KMS-11 (cell line): Measurements from ENCODE around the gene ADCY3.

Experiments used
- H2AFZ ChIP-seq: fragments of 200-600 bp; sonication (generic); 2 replicates; pipeline ENCODE4 v1.6.1; 2016; ENCODE audit warnings: antibody characterized with exemption, mixed run types, low read depth
- H3K27ac ChIP-seq: fragments of 200-600 bp; sonication (generic); 2 replicates; pipeline ENCODE4 v1.6.1; 2016; ENCODE audit warnings: mild to moderate bottlenecking, mixed run types
- H3K27me3 ChIP-seq: fragments of 200-600 bp; sonication (generic); 2 replicates; pipeline ENCODE4 v1.6.1; 2017; ENCODE audit warnings: mild to moderate bottlenecking, low read depth, mixed run types, moderate library complexity; ENCODE audit not compliant: insufficient read depth
- H3K36me3 ChIP-seq: fragments of 200-600 bp; sonication (generic); 2 replicates; pipeline ENCODE4 v1.6.1; 2017; ENCODE audit warnings: mild to moderate bottlenecking, mixed run types; ENCODE audit not compliant: insufficient read depth
- H3K4me1 ChIP-seq: fragments of 200-600 bp; sonication (generic); 2 replicates; pipeline ENCODE4 v1.6.1; 2016; ENCODE audit warnings: mild to moderate bottlenecking, low read depth, mixed run types; ENCODE audit not compliant: poor library complexity, severe bottlenecking
- H3K4me2 ChIP-seq: fragments of 200-600 bp; sonication (generic); 2 replicates; pipeline ENCODE4 v1.7.0; 2016; ENCODE audit warnings: mild to moderate bottlenecking, mixed run types
- H3K4me3 ChIP-seq: fragments of 200-600 bp; sonication (generic); IDR thresholded peaks from 2 replicates; pipeline ENCODE4 v1.6.1; 2017; ENCODE audit warnings: low read depth, low read length, mixed read lengths; ENCODE audit not compliant: insufficient read depth
- H3K79me2 ChIP-seq: fragments of 200-600 bp; sonication (generic); 2 replicates; pipeline ENCODE4 v1.6.1; 2016; ENCODE audit warnings: low read depth, mixed run types; ENCODE audit not compliant: insufficient read depth
- H3K9ac ChIP-seq: fragments of 200-600 bp; sonication (generic); 2 replicates; pipeline ENCODE4 v1.6.1; 2016; ENCODE audit warnings: mild to moderate bottlenecking, mixed run types
- H4K20me1 ChIP-seq: fragments of 200-600 bp; sonication (generic); 2 replicates; pipeline ENCODE4 v1.6.1; 2016; ENCODE audit warnings: mild to moderate bottlenecking, mixed run types; ENCODE audit not compliant: insufficient read depth
- TF ChIP-seq, protein P1 (sequence below): fragments of 200-600 bp; sonication (generic); conservative IDR thresholded peaks from 2 replicates; pipeline ENCODE4 v1.6.1; 2017; ENCODE audit warnings: low read depth, mild to moderate bottlenecking, antibody characterized with exemption, low read length, moderate library complexity, mixed read lengths

The ADCY3 gene

DNA sequence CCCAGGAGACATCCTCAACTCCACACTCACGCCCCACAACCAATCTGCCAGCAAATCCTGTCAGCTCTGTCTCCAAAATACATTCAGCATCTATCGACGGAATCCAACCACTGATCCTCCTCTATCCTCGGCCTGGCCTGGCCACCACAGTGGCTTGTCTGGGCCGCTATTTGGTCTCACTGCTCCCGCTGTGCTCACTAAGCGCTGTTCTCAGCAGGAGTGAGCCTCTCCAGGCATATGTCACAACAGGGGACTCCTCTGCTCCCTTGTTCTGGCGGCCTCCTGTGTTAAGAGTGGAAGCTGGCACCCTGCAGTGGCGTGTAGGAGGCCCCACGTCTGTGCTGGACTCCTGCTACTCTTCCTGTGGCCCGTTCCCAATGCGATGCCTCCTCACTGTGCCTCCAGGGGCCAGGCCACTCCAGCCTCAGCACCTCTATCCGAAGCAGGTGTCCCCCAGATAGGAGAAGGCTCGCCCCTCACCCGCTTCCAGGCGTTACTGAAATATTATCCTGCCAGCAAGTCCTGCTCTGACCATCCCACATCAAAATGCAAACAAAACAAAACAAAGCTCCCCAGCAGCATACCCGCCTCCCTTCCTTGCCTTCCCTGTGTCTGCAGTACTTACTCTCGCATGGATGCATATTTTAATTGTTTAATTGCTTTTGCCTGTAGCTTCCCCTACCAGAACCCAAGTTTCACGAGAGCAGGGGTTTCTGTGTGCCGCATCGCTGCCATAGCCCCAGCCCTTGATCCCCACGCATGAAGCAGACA is 86.9 kb downstream of the ADCY3 start:
- Histone ChIP-seq H3K4me1 (no peaks in the 10 kb centered on the region), H3K4me2 (no peak overlapping the region), H2AFZ (no peak overlapping the region), H3K9ac (no peak overlapping the region), H3K36me3 (no peaks in the 10 kb centered on the region), H3K27me3 (no peaks in the 10 kb centered on the region), H4K20me1 (no peaks in the 10 kb centered on the region), H3K79me2 (no peaks in the 10 kb centered on the region), H3K4me3 (no peak overlapping the region), H3K27ac (no peak overlapping the region)
- TF ChIP-seq, protein P1, sequence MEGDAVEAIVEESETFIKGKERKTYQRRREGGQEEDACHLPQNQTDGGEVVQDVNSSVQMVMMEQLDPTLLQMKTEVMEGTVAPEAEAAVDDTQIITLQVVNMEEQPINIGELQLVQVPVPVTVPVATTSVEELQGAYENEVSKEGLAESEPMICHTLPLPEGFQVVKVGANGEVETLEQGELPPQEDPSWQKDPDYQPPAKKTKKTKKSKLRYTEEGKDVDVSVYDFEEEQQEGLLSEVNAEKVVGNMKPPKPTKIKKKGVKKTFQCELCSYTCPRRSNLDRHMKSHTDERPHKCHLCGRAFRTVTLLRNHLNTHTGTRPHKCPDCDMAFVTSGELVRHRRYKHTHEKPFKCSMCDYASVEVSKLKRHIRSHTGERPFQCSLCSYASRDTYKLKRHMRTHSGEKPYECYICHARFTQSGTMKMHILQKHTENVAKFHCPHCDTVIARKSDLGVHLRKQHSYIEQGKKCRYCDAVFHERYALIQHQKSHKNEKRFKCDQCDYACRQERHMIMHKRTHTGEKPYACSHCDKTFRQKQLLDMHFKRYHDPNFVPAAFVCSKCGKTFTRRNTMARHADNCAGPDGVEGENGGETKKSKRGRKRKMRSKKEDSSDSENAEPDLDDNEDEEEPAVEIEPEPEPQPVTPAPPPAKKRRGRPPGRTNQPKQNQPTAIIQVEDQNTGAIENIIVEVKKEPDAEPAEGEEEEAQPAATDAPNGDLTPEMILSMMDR, result no peak

DNA sequence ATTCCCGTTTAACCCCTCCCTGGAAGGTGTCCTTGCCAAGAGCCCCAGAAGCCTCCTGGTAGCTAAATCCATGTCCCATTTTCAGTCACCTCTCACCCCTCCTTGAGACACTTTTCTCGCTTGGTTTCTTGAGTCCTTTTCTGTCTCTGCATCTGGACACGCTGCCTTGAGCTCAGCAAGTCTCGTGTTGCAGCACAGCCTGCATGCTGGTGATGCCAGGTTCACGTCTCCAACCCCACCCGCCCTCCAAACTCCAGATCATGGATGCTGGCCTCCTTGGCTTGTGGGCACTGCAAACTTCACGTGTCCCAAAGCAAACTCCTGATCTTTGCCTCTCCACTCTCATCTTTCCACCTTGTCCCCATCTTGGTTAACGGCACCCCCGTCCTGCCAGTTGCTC is 87.5 kb downstream of the ADCY3 start:
- peaks cover under 1% of the 10 kb centered on the region for H3K4me1 ChIP-seq
- no peak overlapping the region for H2AFZ ChIP-seq
- H3K4me2 ChIP-seq, result no peak overlapping the region
- no peaks in the 10 kb centered on the region for H4K20me1 ChIP-seq
- H3K9ac ChIP-seq, result no peak overlapping the region
- no peaks in the 10 kb centered on the region for H3K27me3 ChIP-seq
- no peak overlapping the region for H3K27ac ChIP-seq
- H3K4me3 ChIP-seq, result no peak overlapping the region
- TF ChIP-seq, protein P1, result no peak
- H3K36me3 ChIP-seq, result no peaks in the 10 kb centered on the region
- H3K79me2 ChIP-seq, result no peaks in the 10 kb centered on the region

DNA sequence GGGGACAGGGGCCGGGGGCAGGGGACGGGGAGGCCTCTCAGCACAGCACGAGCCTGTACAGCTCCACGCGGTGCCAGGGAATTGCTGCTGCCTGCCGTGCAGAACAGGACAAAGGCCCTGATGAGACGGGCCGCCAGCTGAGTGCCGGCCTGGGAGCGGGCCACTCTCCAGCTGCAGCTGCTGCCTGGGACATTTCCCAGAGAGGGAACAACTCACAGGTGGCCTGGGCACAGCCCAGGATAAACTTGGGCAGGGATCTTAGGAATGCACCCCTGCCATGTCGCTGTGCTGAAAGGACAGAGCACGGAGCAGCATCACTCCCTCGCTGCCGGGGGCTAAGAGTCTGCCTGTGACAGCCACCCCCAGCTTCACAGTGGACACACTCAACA is 88.0 kb downstream of the ADCY3 start:
- no peaks in the 10 kb centered on the region for H4K20me1 ChIP-seq
- H3K4me2 ChIP-seq, result no peak overlapping the region
- H3K36me3 ChIP-seq, result no peaks in the 10 kb centered on the region
- TF ChIP-seq, protein P1, result no peak
- no peak overlapping the region for H2AFZ ChIP-seq
- no peaks in the 10 kb centered on the region for H3K79me2 ChIP-seq
- no peak overlapping the region for H3K27ac ChIP-seq
- no peak overlapping the region for H3K9ac ChIP-seq
- H3K4me1 ChIP-seq, result peaks cover 5% of the 10 kb centered on the region
- no peaks in the 10 kb centered on the region for H3K27me3 ChIP-seq
- H3K4me3 ChIP-seq, result no peak overlapping the region

DNA sequence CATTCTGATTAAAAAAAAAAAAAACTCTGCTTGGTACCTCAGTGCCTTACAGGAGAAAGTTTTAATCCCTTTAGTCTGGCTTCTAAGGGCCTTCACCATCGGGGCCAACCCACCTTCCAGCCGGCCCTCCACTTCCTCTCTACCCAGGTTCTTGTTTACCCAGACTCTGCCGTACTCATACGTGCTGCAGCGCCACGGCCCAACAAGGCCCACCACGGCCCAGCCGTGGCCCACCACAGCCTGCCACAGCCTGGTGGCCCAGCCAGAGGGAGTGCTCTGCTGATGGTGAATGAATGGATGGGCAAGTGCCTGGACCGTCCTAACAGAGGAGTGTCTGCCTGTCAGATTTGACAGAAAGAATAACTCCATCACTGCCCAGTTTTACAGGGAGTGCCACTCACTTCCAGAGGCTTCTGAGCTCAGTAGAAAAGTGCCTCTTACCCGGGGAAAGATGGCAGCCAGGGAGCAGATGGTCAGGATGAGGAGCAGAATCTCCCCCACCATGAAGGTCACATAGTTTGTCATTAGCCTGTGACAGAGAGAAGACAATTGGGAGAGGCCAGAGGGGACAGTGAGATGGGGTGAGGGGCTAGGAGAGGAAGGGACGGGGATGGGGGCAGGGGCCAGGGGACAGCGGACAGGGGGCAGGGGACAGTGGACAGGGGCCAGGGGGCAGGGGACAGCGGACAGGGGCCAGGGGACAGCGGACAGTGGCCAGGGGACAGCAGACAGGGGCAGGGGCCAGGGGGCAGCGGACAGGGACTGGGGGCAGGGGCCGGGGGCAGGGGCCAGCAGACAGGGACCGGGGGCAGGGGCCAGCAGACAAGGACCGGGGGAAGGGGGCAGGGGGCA is 88.6 kb downstream of the ADCY3 start:
- TF ChIP-seq, protein P1, result no peak
- Histone ChIP-seq H3K4me2 (no peak overlapping the region), H4K20me1 (no peaks in the 10 kb centered on the region), H3K4me3 (no peak overlapping the region), H2AFZ (no peak overlapping the region), H3K36me3 (no peaks in the 10 kb centered on the region), H3K27me3 (no peaks in the 10 kb centered on the region), H3K27ac (no peak overlapping the region), H3K4me1 (peaks cover 10% of the 10 kb centered on the region), H3K9ac (no peak overlapping the region), H3K79me2 (no peaks in the 10 kb centered on the region)
